CD4-positive, alpha-beta T cell treated with Interleukin-1 beta for 1 hour (primary cell): ENCODE measurements around the gene CPT1A.
A peak's percentile ranks its signal among the peaks of the same experiment; 100 is the strongest.

Source experiments
- DNase-seq, 2 donors: peaks; one replicate each; pipeline ENCODE4 v3.0.0-alpha.2; 2020 to 2022

The CPT1A gene

GRCh38 chr11:68852628-68853027 lies 10.9 kb upstream of the CPT1A start:
- DNase-seq, result no peak

- no peak for DNase-seq
Observed at GRCh38 chr11:68848429-68848828, 6.7 kb upstream of the CPT1A start.

GRCh38 chr11:68847395-68847794 lies 5.7 kb upstream of the CPT1A start:
- DNase-seq, result no peak

DNA sequence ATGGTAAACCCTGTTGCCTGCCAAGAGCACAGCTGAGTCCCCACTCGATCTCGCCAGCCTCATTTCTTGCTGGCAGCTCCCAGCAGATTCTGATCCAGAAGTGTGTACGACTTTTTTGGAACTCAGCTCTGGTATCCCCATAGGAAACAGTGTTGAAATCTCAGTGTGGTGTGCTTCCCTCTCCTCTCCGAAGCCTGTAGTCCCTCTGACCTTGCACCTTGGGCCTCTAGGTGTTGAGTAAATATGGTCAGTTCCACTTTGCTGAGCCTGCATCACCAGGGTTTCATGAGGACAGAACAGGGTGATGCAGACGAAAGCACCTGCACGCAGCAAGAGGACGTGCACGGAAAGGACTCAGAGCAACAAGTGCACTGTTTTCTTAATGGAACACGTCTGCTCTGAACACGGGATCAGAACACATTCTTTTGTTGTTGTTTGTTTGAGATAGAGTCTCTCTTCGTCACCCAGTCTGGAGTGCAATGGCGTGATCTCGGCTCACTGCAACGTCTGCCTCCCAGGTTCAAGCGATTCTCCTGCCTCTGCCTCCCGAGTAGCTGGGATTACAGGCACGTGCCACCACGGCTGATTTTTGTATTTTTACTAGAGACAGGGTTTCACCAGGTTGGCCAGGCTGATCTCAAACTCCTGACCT lies 3.8 kb upstream of the CPT1A start:
- no peak for DNase-seq

DNA sequence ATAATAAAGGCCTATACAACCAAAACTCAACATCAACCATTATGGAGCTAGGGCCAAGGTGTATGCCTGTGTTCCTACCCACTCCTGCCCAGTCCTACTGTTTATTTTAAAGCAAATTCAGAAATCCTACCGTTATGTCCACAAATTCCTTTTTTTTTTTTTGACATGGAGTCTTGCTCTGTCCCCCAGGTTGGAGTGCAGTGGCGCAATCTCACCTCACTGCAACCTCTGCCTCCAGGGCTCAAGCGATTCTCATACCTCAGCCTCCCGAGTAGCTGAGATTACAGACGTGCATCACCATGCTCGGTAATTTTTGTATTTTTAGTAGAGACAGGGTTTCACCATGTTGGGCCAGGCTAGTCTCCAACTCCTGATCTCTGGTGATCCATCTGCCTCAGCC lies 3.1 kb upstream of the CPT1A start:
- no peak for DNase-seq

GRCh38 chr11:68844376-68844775 lies 2.7 kb upstream of the CPT1A start:
- no peak for DNase-seq

- peak; percentile 76 to 77 for DNase-seq
Observed at GRCh38 chr11:68843703-68844312, 2.1 kb upstream of the CPT1A start.

DNA sequence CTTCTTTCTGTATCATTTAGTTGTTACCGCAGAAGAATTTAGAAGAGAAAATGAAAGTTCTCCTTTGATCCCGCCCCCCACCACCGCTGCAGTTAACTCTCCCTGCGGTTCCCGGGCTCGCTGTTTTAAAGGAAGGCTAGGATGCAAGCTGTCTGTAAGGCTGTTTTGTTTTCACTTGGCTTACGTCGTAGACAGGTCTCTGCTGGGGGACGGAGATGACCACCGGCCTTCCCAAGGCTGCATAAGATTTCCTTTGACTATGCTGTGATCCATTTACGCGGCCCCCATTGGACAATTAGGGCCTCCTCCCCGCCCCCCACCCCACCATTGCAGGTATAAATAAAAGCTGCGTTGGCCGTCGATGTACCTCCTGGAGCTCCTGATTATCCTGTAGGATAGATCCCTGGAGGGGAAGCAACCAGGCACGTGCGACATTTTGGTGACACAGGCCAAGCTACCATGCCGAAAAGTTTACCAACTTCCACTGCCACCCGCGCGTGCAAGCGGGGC lies 1.4 kb upstream of the CPT1A start:
- peak; percentile 32 to 49 for DNase-seq

- no peak for DNase-seq
Observed at GRCh38 chr11:68842427-68843051, 823 bp upstream of the CPT1A start.

DNA sequence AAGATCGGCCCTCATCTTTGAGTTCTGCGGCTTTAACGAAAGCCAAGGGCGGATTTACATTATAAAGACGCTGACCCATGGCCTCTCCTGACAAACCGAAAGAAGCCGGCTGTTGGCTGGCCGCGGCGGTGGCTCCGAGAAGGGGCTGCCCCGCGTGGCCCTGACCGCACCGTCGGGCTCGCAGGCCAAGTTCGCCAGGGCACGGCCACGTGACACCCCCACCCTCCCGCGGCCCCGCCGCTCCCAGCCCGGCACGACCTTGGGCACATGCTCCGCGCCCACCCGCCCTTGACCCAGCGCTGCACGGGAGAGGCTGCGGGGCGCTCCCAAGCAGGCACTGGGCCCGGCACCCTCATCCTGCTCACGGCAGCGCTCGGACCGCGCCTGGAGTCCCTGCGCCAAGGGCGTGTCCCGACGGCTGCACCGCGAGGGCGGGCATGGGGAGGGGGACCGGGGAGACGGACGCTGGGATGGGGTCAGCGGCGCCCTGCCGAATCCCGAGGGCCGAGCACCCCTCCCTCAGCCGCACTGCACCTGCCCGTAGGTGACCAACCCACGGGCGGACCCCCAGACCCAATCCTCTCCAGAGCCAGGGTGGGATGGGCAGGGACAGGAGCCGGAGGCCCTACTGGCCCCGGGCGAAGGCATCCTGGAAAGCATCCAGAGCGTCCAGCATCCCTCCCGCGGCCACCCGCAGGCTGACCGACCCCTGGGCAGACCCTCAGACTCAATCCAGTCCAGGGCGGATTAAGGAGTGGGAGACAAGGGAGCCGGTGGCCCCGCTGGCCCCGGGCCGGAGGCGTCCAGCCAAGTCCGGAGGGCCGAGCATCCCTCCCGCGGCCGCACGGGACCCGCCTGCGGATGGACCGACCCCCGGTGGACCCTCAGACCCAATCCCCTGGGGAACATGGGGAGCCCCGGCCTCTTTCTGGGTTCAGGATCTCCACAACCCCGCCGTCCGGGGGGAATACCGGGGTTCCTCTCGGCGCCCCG lies 759 bp downstream of the CPT1A start:
- DNase-seq, result peak; percentile 30 to 31

DNA sequence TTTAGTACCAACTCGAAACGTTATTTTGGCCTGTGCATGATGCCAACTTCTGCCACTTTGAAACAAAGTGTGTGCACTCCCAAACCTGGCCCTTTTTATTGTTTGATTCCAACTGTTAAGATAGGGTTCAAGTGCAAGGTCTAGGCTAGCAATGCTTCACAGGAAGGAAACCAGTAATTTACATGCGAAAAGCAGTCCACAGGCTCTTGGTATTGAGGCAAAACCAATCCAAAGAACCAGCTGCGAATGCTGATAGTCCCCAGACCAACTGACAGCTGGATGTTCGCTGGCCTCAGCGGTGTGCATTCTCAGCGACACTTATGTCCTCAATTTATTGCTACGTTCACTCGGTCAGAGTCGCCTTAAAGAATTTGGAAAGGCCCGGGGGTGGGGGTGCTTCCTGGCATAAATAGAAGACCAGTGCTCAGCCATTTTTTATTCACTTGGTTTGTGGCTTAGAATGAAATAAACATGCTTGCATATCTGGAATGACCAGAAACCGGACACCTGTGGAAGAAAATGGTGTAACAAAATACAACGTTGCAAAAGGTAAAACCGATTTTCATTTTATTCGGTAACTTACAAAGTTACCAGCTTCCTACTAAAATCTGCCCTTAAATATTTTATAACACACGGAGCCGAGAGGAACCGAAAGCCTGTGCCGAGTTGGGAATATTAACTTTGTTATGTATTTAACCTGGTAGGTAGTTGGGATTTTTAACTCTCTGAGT lies 1.6 kb downstream of the CPT1A start:
- DNase-seq, result peak in 1 of 2 donors; percentile 29

GRCh38 chr11:68839054-68839865 lies 2.5 kb downstream of the CPT1A start:
- DNase-seq, result peak; percentile 91 to 93

GRCh38 chr11:68838572-68838964 lies 3.1 kb downstream of the CPT1A start:
- peak; percentile 23 to 29 for DNase-seq

GRCh38 chr11:68837583-68838571 lies 3.8 kb downstream of the CPT1A start:
- DNase-seq, result no peak

- DNase-seq, result no peak
Observed at GRCh38 chr11:68835749-68836148, 6.0 kb downstream of the CPT1A start.

DNA sequence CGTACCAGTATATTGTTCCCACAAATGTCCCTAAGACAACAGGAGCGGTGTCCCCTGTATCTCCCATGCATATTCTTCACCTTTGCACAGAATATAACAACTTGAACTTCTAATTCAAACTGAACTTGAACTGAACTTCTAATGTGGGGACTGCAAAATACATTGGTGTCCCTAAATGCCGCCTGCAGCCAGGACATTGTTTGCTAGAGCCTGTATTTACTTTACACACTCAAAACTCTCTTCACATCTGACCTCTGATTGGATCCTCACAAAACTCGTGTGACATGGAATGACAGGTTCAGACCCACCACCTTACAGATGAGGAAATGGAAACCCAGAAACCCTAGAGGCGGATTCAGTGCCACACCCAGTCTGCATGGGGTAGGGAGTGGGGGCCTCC lies 6.4 kb downstream of the CPT1A start:
- no peak for DNase-seq

- DNase-seq, result no peak
Observed at GRCh38 chr11:68832476-68833181, 9.1 kb downstream of the CPT1A start.

DNA sequence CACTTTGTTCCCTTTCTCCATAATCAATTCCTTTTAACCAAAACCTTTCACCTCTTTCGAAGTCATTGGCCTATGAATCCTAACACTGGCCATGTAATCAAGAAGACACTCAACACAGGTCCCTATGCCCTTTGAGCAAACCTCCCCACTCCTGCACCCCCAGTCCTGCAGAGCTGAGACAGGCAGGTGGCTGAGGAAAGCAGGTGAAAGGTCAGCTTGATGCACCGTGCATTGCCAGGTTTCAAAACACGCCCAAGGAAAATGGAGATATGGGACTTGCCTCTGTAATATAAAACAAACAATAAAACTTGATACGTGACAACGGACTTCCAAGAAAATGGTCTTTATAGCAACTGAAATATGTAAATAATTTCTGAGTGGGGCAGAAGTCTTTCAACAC lies 10.6 kb downstream of the CPT1A start:
- no peak for DNase-seq

- DNase-seq, result no peak
Observed at GRCh38 chr11:68829581-68829980, 12.1 kb downstream of the CPT1A start.
